HepG2 (cell line): ENCODE results near the gene FAM83G. TPM values are rescaled to one million over a fixed set of nuclear protein-coding genes. Genes with fewer than 3 reads are reported as not detected.

Experiments used
- CREM ChIP-seq, 2 experiments: sonication (generic) in 1 of 2; formaldehyde crosslinking in 1 of 2; IDR thresholded peaks; 2 replicates each; pipeline versions ENCODE4 v1.4.0 to v1.6.1; 2016 to 2020; ENCODE audit warnings: antibody characterized with exemption in 1 of 2, mild to moderate bottlenecking in 1 of 2, missing genetic modification reagents in 1 of 2
- ETV5 ChIP-seq: IDR thresholded peaks from 2 replicates; pipeline ENCODE4 v1.6.1; 2018; ENCODE audit warnings: missing biosample characterization, missing genetic modification reagents, inconsistent platforms, borderline replicate concordance
- GATAD2A ChIP-seq: IDR thresholded peaks from 2 replicates; pipeline ENCODE4 v1.6.1; 2016
- LCORL ChIP-seq, 2 experiments: fragments of 450-650 bp in 1 of 2; sonication (generic) in 1 of 2; formaldehyde crosslinking in 1 of 2; IDR thresholded peaks; 2 replicates each; pipeline versions ENCODE4 v1.5.0 to v1.6.1; 2017 to 2020; ENCODE audit warnings: antibody characterized with exemption in 1 of 2, missing genetic modification reagents in 1 of 2
- NCOR1 ChIP-seq: fragments of 200-600 bp; sonication (generic); IDR thresholded peaks from 2 replicates; pipeline ENCODE4 v1.7.0; 2017; ENCODE audit warnings: antibody characterized with exemption, low read length, borderline replicate concordance
- PAWR ChIP-seq: sonication (generic); formaldehyde crosslinking; IDR thresholded peaks from 2 replicates; pipeline ENCODE4 v1.4.0; 2020; ENCODE audit warnings: missing genetic modification reagents, mild to moderate bottlenecking, borderline replicate concordance
- SIX4 ChIP-seq: sonication (generic); formaldehyde crosslinking; IDR thresholded peaks from 2 replicates; pipeline ENCODE4 v1.4.0; 2020; ENCODE audit warnings: missing genetic modification reagents
- ZNF230 ChIP-seq: sonication (generic); formaldehyde crosslinking; IDR thresholded peaks from 2 replicates; pipeline ENCODE4 v1.4.0; 2020; ENCODE audit warnings: mild to moderate bottlenecking, missing genetic modification reagents
- ZNF24 ChIP-seq: fragments of 450-650 bp; IDR thresholded peaks from 2 replicates; pipeline ENCODE4 v1.6.1; 2017; ENCODE audit warnings: antibody characterized with exemption, mild to moderate bottlenecking
- ZNF747 ChIP-seq: sonication (generic); formaldehyde crosslinking; IDR thresholded peaks from 2 replicates; pipeline ENCODE4 v1.8.1; 2023; ENCODE audit warnings: missing genetic modification reagents, mild to moderate bottlenecking, borderline replicate concordance
- ZNF792 ChIP-seq: IDR thresholded peaks from 2 replicates; pipeline ENCODE4 v1.6.1; 2016
- polyA plus RNA-seq, 8 experiments: library from polyadenylated mRNA; depleted of rRNA in 3 of 8; stranded (reverse) in 7 of 8; unstranded in 1 of 8; fragments of >200 nt; fragmentation: Illumina TruSeq in 4 of 8; extraction: Trizol in 4 of 8; gene quantifications; 2 replicates each; pipeline versions ENCODE4 v1.2.1 to v1.2.3, GENCODE V29; 2011 to 2016; ENCODE audit warnings: low read depth in 4 of 8, missing spikeins in 1 of 8, mixed read lengths in 1 of 8; ENCODE audit not compliant: insufficient read depth in 1 of 8
- total RNA-seq, 5 experiments: library from RNA; depleted of rRNA; stranded (reverse); fragments of >200 nt; fragmentation: Illumina TruSeq; extraction: Trizol; gene quantifications; 2 replicates each; pipeline ENCODE4 v1.2.3, GENCODE V29; 2016; ENCODE audit warnings: low read depth in 1 of 5
- TF ChIP-seq, protein P1 (sequence below): sonication (generic); formaldehyde crosslinking; IDR thresholded peaks from 2 replicates; pipeline ENCODE4 v1.4.0; 2020; ENCODE audit warnings: missing genetic modification reagents
- TF ChIP-seq, protein P2 (sequence below): IDR thresholded peaks from 2 replicates; pipeline ENCODE4 v1.6.1; 2012; ENCODE audit warnings: low read depth, low read length, improper control_type of control experiment
- TF ChIP-seq, protein P3 (sequence below): sonication (generic); formaldehyde crosslinking; IDR thresholded peaks from 2 replicates; pipeline ENCODE4 v1.5.1; 2020; ENCODE audit warnings: missing genetic modification reagents, mild to moderate bottlenecking, borderline replicate concordance
- TF ChIP-seq, protein P4 (sequence below): IDR thresholded peaks from 2 replicates; pipeline ENCODE4 v1.6.1; 2016
- TF ChIP-seq, protein P5 (sequence below): IDR thresholded peaks from 2 replicates; pipeline ENCODE4 v1.6.1; 2018; ENCODE audit warnings: missing genetic modification reagents

The FAM83G gene
- total and polyA plus RNA-seq, 2 of the 13 experiments (the other 11 are each of a cell fraction or from before 2014, with no cell fraction given), result 13.7 to 18.6 TPM

DNA sequence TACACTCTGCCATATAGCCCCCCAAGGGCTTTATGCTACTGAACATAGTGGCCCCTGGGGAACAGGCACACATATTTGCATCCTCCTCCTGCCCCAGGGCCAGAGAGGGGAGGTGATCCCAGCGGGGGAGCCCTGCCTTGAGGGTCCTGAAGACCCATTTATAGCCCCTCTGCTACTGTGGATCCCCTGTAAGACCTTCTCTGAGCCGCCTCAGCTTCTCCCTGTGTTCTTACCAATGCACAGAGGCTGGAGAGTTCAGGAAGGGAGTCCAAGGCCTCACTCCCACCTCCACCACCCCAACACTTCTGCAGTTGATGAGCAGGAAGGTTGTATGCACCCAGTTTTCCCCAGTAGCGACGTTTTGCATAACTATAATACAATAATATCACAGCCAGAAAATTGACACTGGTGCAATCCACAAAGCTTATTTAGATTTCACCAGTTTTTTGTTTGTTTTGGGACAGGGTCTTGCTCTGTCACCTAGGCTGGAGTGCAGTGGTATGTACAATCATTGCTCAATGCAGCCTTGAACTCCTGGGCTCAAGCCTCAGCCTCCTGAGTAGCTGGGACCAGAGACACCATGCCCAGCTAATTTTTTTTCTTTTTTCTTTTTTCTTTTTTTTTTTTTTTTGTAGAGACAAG lies 1.3 kb upstream of the FAM83G start (continued):
- TF ChIP-seq ETV5 (CRISPR knock-in tag) (peak; percentile 75; the same call in 1 of the 2 replicates), ZNF24 (no peak), CREM (IDR thresholded peaks at IDR 0.05) (peak; percentile 68), CREM (CRISPR knock-in tag; IDR thresholded peaks at IDR 0.05) (no peak), GATAD2A (CRISPR knock-in tag) (peak; percentile 95), ZNF747 (CRISPR knock-in tag) (peak; percentile 79; the same call in 1 of the 2 replicates), PAWR (CRISPR knock-in tag) (no peak), ZNF230 (no peak), NCOR1 (peak; percentile 87; the same call in 1 of the 2 replicates), ZNF792 (CRISPR knock-in tag) (0 out of 2 replicates have a peak, but pooled peaks have one; percentile 43), SIX4 (CRISPR knock-in tag) (peak; percentile 69; the same call in 1 of the 2 replicates), LCORL (IDR thresholded peaks at IDR 0.05) (0 out of 2 replicates have a peak, but pooled peaks have one; percentile 11), LCORL (CRISPR knock-in tag; IDR thresholded peaks at IDR 0.05) (peak; percentile 87)
- TF ChIP-seq, protein P1, sequence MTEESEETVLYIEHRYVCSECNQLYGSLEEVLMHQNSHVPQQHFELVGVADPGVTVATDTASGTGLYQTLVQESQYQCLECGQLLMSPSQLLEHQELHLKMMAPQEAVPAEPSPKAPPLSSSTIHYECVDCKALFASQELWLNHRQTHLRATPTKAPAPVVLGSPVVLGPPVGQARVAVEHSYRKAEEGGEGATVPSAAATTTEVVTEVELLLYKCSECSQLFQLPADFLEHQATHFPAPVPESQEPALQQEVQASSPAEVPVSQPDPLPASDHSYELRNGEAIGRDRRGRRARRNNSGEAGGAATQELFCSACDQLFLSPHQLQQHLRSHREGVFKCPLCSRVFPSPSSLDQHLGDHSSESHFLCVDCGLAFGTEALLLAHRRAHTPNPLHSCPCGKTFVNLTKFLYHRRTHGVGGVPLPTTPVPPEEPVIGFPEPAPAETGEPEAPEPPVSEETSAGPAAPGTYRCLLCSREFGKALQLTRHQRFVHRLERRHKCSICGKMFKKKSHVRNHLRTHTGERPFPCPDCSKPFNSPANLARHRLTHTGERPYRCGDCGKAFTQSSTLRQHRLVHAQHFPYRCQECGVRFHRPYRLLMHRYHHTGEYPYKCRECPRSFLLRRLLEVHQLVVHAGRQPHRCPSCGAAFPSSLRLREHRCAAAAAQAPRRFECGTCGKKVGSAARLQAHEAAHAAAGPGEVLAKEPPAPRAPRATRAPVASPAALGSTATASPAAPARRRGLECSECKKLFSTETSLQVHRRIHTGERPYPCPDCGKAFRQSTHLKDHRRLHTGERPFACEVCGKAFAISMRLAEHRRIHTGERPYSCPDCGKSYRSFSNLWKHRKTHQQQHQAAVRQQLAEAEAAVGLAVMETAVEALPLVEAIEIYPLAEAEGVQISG (CRISPR knock-in tag), result peak; percentile 62
- TF ChIP-seq, protein P2, sequence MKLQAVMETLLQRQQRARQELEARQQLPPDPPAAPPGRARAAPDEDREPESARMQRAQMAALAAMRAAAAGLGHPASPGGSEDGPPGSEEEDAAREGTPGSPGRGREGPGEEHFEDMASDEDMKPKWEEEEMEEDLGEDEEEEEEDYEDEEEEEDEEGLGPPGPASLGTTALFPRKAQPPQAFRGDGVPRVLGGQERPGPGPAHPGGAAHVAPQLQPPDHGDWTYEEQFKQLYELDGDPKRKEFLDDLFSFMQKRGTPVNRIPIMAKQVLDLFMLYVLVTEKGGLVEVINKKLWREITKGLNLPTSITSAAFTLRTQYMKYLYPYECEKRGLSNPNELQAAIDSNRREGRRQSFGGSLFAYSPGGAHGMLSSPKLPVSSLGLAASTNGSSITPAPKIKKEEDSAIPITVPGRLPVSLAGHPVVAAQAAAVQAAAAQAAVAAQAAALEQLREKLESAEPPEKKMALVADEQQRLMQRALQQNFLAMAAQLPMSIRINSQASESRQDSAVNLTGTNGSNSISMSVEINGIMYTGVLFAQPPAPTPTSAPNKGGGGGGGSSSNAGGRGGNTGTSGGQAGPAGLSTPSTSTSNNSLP, result peak; percentile 86
- TF ChIP-seq, protein P3, sequence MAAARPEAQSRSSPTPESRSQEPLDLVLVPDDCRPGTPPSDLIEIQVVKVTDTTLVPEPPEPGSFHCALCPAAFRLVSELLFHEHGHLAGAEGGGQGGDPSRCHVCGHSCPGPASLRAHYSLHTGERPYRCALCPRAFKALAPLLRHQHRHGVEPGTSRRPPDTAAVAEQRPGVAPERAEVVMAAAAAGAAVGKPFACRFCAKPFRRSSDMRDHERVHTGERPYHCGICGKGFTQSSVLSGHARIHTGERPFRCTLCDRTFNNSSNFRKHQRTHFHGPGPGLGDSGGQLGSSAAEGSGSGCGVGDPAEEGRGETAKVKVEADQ, result no peak
- TF ChIP-seq, protein P4, sequence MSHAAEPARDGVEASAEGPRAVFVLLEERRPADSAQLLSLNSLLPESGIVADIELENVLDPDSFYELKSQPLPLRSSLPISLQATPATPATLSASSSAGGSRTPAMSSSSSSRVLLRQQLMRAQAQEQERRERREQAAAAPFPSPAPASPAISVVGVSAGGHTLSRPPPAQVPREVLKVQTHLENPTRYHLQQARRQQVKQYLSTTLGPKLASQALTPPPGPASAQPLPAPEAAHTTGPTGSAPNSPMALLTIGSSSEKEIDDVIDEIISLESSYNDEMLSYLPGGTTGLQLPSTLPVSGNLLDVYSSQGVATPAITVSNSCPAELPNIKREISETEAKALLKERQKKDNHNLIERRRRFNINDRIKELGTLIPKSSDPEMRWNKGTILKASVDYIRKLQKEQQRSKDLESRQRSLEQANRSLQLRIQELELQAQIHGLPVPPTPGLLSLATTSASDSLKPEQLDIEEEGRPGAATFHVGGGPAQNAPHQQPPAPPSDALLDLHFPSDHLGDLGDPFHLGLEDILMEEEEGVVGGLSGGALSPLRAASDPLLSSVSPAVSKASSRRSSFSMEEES (CRISPR knock-in tag), result peak; percentile 74; the same call in 1 of the 2 replicates
- TF ChIP-seq, protein P5, sequence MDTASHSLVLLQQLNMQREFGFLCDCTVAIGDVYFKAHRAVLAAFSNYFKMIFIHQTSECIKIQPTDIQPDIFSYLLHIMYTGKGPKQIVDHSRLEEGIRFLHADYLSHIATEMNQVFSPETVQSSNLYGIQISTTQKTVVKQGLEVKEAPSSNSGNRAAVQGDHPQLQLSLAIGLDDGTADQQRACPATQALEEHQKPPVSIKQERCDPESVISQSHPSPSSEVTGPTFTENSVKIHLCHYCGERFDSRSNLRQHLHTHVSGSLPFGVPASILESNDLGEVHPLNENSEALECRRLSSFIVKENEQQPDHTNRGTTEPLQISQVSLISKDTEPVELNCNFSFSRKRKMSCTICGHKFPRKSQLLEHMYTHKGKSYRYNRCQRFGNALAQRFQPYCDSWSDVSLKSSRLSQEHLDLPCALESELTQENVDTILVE (CRISPR knock-in tag), result peak; percentile 57
